ENCODE results near the gene NRG3. TPM values are rescaled to one million over a fixed set of nuclear protein-coding genes. Genes with fewer than 3 reads are reported as not detected.

Gene NRG3
- total RNA-seq, 2 donors from 2014 or later, result 1.7 to 2.3 TPM

- 100% methylated on average over 1 of the region's 1 CpG; no CpG with 5 or more reads in 1 of the 2 experiments for WGBS, 2 experiments (ENCODE audit: insufficient coverage in 1 of 2, insufficient read length in 1 of 2)
- Histone ChIP-seq H3K36me3 (ENCODE audit: control insufficient read depth, insufficient read depth, low read length) (no peaks in the 10 kb centered on the region), H3K27ac (ENCODE audit: low read depth, low read length) (no peak overlapping the region), H3K9me3 (ENCODE audit: control insufficient read depth, low read length) (no peaks in the 10 kb centered on the region), H3K4me1 (ENCODE audit: control insufficient read depth, insufficient read depth, low read length) (peaks cover 4% of the 10 kb centered on the region), H3K9ac (ENCODE audit: extremely low read depth, low read length, poor library complexity, severe bottlenecking) (no peak overlapping the region), H3K4me3 (ENCODE audit: low read length) (no peak overlapping the region), H3K27me3 (ENCODE audit: control insufficient read depth, insufficient read depth, low read length, poor library complexity, severe bottlenecking) (no peaks in the 10 kb centered on the region)
- H3K36me3 Mint-ChIP-seq (ENCODE audit: low read depth), result no peaks in the 10 kb centered on the region
- DNase-seq, result no peak
- no peaks in the 10 kb centered on the region for H3K27me3 Mint-ChIP-seq (ENCODE audit: insufficient read depth)
- H3K27ac Mint-ChIP-seq, result no peak overlapping the region
- TF ChIP-seq, protein P1, sequence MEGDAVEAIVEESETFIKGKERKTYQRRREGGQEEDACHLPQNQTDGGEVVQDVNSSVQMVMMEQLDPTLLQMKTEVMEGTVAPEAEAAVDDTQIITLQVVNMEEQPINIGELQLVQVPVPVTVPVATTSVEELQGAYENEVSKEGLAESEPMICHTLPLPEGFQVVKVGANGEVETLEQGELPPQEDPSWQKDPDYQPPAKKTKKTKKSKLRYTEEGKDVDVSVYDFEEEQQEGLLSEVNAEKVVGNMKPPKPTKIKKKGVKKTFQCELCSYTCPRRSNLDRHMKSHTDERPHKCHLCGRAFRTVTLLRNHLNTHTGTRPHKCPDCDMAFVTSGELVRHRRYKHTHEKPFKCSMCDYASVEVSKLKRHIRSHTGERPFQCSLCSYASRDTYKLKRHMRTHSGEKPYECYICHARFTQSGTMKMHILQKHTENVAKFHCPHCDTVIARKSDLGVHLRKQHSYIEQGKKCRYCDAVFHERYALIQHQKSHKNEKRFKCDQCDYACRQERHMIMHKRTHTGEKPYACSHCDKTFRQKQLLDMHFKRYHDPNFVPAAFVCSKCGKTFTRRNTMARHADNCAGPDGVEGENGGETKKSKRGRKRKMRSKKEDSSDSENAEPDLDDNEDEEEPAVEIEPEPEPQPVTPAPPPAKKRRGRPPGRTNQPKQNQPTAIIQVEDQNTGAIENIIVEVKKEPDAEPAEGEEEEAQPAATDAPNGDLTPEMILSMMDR (conservative IDR thresholded peaks at IDR 0.05), result no peak
- H3K4me3 Mint-ChIP-seq, result no peak overlapping the region
- peaks cover 8% of the 10 kb centered on the region for H3K4me1 Mint-ChIP-seq
- H3K9me3 Mint-ChIP-seq, result no peaks in the 10 kb centered on the region
These were observed 999.7 kb downstream of the NRG3 start for GRCh38 chr10:82874671-82875070.

GRCh38 chr10:82880776-82881290 is 1005.8 kb downstream of the NRG3 start:
- TF ChIP-seq, protein P1 (conservative IDR thresholded peaks at IDR 0.05), result no peak
- Histone ChIP-seq H3K4me1 (ENCODE audit: control insufficient read depth, insufficient read depth, low read length) (peaks cover 7% of the 10 kb centered on the region), H3K9me3 (ENCODE audit: control insufficient read depth, low read length) (no peaks in the 10 kb centered on the region), H3K36me3 (ENCODE audit: control insufficient read depth, insufficient read depth, low read length) (no peaks in the 10 kb centered on the region), H3K27ac (ENCODE audit: low read depth, low read length) (no peak overlapping the region), H3K4me3 (ENCODE audit: low read length) (no peak overlapping the region), H3K9ac (ENCODE audit: extremely low read depth, low read length, poor library complexity, severe bottlenecking) (no peak overlapping the region), H3K27me3 (ENCODE audit: control insufficient read depth, insufficient read depth, low read length, poor library complexity, severe bottlenecking) (no peaks in the 10 kb centered on the region)
- no peak for DNase-seq
- H3K4me3 Mint-ChIP-seq, result no peak overlapping the region
- no peaks in the 10 kb centered on the region for H3K36me3 Mint-ChIP-seq (ENCODE audit: low read depth)
- H3K27ac Mint-ChIP-seq, result no peak overlapping the region
- H3K27me3 Mint-ChIP-seq (ENCODE audit: insufficient read depth), result no peaks in the 10 kb centered on the region
- H3K9me3 Mint-ChIP-seq, result no peaks in the 10 kb centered on the region
- 85 to 100% methylated on average over 1 to 2 of the region's 2 CpGs for WGBS, 2 experiments (ENCODE audit: insufficient coverage in 1 of 2, insufficient read length in 1 of 2)
- peaks cover 32% of the 10 kb centered on the region for H3K4me1 Mint-ChIP-seq

DNA sequence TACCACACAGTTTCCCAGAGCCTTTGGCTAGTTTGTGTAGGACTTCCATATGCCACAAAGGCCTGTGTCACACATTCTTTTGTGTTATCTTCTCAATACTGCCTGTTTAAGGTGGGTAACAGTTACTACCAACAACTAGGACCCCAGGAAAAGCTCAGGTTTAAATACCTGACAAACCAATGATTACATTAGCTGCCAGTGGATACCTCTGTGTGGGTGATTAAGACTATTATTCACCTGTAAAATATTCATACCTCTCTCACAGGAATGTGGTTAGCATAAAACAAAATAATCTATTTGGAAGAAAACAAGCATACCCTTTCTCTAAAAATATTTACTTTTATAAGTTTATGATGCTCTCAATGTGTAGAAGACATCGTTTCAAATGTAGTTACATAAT is 1007.7 kb downstream of the NRG3 start:
- H3K9me3 Mint-ChIP-seq, result no peaks in the 10 kb centered on the region
- Histone ChIP-seq H3K4me1 (ENCODE audit: control insufficient read depth, insufficient read depth, low read length) (peaks cover 13% of the 10 kb centered on the region), H3K9ac (ENCODE audit: extremely low read depth, low read length, poor library complexity, severe bottlenecking) (no peak overlapping the region), H3K9me3 (ENCODE audit: control insufficient read depth, low read length) (no peaks in the 10 kb centered on the region), H3K4me3 (ENCODE audit: low read length) (no peak overlapping the region), H3K27me3 (ENCODE audit: control insufficient read depth, insufficient read depth, low read length, poor library complexity, severe bottlenecking) (no peaks in the 10 kb centered on the region), H3K27ac (ENCODE audit: low read depth, low read length) (no peak overlapping the region), H3K36me3 (ENCODE audit: control insufficient read depth, insufficient read depth, low read length) (no peaks in the 10 kb centered on the region)
- H3K27me3 Mint-ChIP-seq (ENCODE audit: insufficient read depth), result no peaks in the 10 kb centered on the region
- H3K27ac Mint-ChIP-seq, result no peak overlapping the region
- no peak for DNase-seq
- no peak overlapping the region for H3K4me3 Mint-ChIP-seq
- 83% methylated on average over 1 of the region's 1 CpG; no CpG with 5 or more reads in 1 of the 2 experiments for WGBS, 2 experiments (ENCODE audit: insufficient coverage in 1 of 2, insufficient read length in 1 of 2)
- H3K4me1 Mint-ChIP-seq, result peaks cover 35% of the 10 kb centered on the region
- TF ChIP-seq, protein P1 (conservative IDR thresholded peaks at IDR 0.05), result no peak
- H3K36me3 Mint-ChIP-seq (ENCODE audit: low read depth), result no peaks in the 10 kb centered on the region

Measured in endodermal cell (in vitro differentiated cells).